PC-9 (cell line): ENCODE data around the gene CEACAM1.

Source experiments
- EZH2 ChIP-seq: fragments of 200-600 bp; sonication (generic); IDR thresholded peaks from 2 replicates; pipeline ENCODE4 v1.8.0; 2017; ENCODE audit warnings: antibody characterized with exemption, low read depth
- TF ChIP-seq, protein P1 (sequence below): fragments of 200-600 bp; sonication (generic); conservative IDR thresholded peaks from 2 replicates; pipeline ENCODE4 v1.6.1; 2017; ENCODE audit warnings: mixed run types, antibody characterized with exemption, mild to moderate bottlenecking, moderate library complexity

DNA sequence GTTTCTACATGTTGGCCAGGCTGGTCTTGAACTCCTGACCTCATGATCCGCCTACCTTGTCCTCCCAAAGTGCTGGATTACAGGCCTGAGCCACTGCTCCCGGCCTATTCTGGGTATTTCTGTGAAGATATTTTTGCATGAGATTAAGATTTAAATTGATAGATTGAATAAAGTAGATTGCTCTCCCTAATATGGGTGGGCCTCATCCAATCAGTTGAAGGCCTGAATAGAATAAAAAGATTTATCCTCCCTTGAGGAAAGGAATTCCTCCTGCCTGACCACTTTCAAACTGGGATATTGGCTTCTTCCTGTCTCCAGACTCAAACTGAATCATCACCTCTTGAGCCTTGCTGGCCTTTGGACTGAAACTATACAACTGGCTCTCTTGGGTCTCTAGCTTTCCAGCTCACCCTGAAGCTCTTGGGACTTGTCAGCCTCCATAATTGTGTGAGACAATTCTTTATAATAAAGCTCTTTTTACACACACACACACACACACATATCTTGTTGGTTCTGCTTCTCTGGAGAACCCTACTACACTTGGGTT, 49.4 kb downstream of the CEACAM1 start:
- TF ChIP-seq, protein P1, sequence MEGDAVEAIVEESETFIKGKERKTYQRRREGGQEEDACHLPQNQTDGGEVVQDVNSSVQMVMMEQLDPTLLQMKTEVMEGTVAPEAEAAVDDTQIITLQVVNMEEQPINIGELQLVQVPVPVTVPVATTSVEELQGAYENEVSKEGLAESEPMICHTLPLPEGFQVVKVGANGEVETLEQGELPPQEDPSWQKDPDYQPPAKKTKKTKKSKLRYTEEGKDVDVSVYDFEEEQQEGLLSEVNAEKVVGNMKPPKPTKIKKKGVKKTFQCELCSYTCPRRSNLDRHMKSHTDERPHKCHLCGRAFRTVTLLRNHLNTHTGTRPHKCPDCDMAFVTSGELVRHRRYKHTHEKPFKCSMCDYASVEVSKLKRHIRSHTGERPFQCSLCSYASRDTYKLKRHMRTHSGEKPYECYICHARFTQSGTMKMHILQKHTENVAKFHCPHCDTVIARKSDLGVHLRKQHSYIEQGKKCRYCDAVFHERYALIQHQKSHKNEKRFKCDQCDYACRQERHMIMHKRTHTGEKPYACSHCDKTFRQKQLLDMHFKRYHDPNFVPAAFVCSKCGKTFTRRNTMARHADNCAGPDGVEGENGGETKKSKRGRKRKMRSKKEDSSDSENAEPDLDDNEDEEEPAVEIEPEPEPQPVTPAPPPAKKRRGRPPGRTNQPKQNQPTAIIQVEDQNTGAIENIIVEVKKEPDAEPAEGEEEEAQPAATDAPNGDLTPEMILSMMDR, result no peak
- TF ChIP-seq EZH2, result no peak
